GM21528 (cell line): Measurements from ENCODE around the gene KIF1C.
"Not testable (repeated sequence)": the region's sequence is repeated elsewhere in the genome, so short reads cannot be mapped to it uniquely, and the experiment has no call there.

ENCODE experiments used
- ATAC-seq: cut with Tn5 transposase; IDR thresholded peaks from one replicate; pipeline ENCODE4 v1.9.1; 2021; ENCODE audit warnings: mild to moderate bottlenecking, moderate library complexity; ENCODE audit not compliant: unreplicated experiment, low FRiP score

Gene KIF1C

GRCh38 chr17:4999430-5000093 is 1.8 kb downstream of the KIF1C start:
- ATAC-seq = no peak

- no peak for ATAC-seq
These were observed 2.5 kb downstream of the KIF1C start for GRCh38 chr17:5000237-5000639.

DNA sequence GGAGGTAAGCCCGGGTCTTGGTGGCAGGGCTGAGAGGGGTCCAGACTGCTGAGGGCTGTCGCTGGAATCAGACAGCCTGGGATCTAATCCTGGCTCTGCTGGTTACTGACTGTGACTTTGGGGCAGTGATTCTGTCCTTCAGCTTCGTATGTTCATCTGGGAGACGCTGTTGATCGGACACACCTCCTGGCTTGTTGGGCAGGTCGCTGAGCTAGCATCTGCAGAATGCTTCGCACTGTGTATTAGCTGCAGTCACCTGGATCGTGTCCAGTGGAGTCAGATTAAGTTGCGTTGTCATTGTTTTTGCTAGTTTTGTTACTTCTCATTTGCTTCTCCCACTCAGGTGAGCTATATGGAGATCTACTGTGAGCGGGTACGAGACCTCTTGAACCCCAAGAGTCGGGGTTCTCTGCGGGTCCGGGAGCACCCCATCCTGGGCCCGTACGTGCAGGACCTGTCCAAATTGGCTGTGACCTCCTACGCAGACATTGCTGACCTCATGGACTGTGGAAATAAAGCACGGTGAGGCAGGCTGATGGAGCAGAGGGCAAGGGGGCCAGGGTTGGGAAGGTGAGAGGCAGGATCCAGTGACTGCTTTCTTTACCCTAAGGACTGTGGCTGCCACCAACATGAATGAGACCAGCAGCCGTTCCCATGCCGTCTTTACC is 4.5 kb downstream of the KIF1C start:
- ATAC-seq = no peak

DNA sequence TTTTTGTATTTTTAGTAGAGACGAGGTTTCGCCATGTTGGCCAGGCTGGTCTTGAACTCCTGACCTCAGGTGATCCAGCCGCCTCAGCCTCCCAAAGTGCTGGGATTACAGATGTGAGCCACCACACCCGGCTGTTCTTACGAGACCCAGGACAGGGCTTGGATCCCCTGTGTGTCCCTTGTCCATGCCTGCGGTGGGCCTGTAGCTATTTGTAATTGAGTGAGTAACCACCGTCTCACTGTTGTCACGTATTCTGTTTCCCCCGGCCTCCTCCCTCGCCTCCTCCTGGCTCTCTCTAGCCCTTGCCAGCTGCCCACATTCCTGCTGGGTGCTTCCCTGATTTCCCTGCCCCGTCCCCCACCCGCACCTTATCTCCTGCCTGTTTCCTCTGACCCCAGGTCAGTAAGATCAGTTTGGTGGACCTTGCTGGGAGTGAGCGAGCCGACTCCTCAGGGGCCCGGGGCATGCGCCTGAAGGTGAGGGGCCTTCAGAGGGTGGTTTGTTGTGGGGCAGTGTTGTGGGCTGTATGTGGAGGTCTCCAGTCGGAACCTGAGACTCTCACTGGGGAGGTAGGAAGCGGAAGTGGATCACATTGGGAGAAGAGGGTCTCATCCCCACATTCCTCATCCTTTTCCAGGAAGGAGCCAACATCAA is 5.6 kb downstream of the KIF1C start:
- ATAC-seq = no peak

GRCh38 chr17:5011928-5012327 is 14.2 kb downstream of the KIF1C start:
- no peak for ATAC-seq

GRCh38 chr17:5014357-5014756 is 16.6 kb downstream of the KIF1C start:
- no peak for ATAC-seq

DNA sequence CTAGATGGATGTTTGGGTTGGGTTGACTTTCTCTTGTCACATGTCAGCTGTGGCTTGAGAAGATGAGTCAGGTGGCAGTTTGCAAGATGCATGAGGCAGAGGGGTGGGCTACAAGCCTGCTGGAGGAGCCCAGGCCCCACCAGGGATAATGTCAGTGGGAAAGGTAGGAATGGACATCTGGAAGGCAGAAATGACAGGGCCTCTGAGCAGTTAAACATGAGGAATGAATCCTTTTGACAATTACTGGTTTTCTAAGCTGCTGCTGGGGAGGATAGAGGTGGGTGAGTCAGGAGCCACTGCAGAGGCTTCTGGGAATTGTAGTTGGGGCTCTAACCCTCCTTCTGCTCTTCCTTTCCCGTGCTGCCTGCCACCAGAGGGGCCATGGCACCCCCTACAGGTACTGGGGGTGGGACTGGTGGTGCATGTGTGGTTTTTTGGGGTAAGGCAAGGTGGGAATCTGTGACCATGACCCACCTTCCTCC is 21.8 kb downstream of the KIF1C start:
- no peak for ATAC-seq

- no peak for ATAC-seq
These were observed 22.8 kb downstream of the KIF1C start for GRCh38 chr17:5020502-5021023.

DNA sequence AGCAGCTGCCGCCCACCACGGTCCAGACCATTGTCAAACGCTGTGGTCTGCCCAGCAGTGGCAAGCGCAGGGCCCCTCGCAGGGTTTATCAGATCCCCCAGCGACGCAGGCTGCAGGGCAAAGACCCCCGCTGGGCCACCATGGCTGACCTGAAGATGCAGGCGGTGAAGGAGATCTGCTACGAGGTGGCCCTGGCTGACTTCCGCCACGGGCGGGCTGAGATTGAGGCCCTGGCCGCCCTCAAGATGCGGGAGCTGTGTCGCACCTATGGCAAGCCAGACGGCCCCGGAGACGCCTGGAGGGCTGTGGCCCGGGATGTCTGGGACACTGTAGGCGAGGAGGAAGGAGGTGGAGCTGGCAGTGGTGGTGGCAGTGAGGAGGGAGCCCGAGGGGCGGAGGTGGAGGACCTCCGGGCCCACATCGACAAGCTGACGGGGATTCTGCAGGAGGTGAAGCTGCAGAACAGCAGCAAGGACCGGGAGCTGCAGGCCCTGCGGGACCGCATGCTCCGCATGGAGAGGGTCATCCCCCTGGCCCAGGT is 24.5 kb downstream of the KIF1C start:
- no peak for ATAC-seq

DNA sequence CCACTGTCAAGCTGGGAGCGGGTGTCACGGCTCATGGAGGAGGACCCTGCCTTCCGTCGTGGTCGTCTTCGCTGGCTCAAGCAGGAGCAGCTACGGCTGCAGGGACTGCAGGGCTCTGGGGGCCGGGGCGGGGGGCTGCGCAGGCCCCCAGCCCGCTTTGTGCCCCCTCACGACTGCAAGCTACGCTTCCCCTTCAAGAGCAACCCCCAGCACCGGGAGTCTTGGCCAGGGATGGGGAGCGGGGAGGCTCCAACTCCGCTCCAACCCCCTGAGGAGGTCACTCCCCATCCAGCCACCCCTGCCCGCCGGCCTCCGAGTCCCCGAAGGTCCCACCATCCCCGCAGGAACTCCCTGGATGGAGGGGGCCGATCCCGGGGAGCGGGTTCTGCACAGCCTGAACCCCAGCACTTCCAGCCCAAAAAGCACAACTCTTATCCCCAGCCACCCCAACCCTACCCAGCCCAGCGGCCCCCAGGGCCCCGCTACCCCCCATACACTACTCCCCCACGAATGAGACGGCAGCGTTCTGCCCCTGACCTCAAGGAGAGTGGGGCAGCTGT is 25.9 kb downstream of the KIF1C start:
- no peak for ATAC-seq

DNA sequence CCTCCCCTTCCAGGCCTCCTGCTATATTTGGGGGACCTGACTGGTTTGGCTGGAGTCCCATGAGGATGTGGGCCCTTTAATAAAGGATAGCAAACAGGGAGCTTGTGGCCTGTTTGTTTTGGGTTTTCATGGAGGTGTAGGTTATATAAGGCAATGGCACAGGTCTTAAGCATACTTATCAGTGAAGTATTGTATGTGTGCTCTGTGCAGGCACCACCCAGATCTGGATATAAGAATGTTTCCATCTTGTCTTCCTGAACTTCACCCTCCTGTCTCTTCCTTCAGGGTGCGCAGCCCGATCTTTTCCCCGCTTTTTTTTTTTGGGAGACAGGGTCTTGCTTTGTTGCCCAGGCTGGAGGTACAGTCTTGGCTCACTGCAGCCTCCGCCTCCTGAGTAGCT is 26.9 kb downstream of the KIF1C start:
- no peak for ATAC-seq

- no peak for ATAC-seq
These were observed 29.5 kb downstream of the KIF1C start for GRCh38 chr17:5027299-5027698.

DNA sequence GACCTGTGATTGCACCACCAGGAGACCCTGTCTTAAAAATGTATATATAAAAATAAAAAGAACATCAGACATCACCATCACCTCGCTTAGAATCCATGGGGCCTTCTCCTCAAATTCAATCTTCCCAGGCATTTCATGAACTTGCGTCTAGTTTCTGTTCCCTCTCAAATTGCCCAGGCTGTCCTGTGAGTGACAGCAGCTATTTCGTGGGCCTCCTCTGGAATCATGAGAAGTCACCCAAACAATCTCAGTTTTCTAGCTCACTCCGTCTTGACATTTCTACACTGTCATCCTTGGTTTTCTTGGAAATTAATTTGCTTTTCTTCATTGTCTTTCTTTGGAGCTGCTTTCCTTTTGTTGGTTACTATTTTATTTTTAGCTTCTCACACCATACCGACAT is 30.2 kb downstream of the KIF1C start:
- no peak for ATAC-seq

DNA sequence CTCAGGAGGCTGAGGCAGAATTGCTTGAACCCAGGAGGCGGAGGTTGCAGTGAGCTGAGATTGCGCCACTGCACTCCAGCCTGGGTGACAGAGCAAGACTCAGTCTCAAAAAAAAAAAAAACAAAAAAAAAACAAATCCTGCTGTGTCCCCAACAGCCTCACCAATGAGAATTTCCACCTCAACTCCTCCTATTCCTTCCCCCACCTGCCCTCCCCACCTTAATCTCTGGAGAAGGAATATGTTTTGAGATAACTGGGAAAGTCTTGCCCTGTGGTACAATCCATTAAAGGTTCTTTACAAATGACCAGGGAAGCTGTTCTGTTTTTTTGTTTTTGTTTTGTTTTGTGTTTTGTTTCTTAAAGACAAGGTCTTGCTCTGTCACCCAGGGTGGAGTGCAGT is 32.4 kb downstream of the KIF1C start:
- not testable (repeated sequence) for ATAC-seq

GRCh38 chr17:5031365-5032082 is 33.8 kb downstream of the KIF1C start:
- peak; percentile 64 for ATAC-seq

DNA sequence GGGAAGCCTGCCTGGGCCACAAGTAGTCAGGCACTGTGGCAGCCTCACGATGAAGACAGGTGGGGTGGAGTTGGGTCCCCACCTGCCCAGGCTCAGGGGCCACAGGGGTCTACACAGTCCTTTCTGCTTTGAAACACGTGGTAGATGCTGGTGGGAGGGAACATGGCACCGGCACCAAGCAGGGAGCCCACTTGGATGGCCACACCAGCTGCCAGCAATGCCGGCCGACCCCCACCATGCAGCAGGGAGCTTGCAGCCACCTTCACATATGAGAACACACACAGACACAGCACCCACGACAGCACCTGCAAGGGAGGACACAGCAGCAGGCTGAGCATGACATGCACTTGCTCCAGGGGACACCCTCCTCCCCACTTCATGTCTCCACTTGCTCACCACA is 35.1 kb downstream of the KIF1C start:
- no peak for ATAC-seq

GRCh38 chr17:5033352-5034015 is 35.7 kb downstream of the KIF1C start:
- no peak for ATAC-seq

- ATAC-seq = no peak
These were observed 36.3 kb downstream of the KIF1C start for GRCh38 chr17:5034063-5034462.

GRCh38 chr17:5034651-5035050 is 36.9 kb downstream of the KIF1C start:
- no peak for ATAC-seq

DNA sequence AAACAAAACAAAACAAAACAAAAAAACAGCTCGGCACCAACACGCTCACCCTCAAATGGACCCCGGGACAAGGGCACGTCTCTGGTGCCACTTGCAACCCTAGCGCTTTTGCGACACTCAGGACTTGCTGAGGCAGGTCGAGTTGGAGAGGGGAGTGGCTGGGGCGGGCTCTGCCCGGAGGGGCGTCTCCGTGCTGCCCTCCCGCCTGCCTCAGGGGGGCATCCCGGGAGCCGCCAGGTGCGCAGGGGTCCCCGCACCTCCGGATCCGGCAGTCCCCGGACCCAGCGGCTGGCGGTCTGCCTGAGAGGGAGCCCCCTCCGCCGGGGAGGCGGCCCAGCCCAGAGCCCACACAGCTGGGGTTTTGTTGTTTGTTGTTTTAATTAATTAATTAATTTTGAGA is 37.6 kb downstream of the KIF1C start, which contains the start of gene SLC52A1:
TSS of gene SLC52A1 (minus strand) at position 112 of the 400 bp plus-strand sequence. CDS start 820 bp downstream, outside the sequence.
- ATAC-seq = no peak
